Measurements from ENCODE around the gene FCGR3A. TPM values are rescaled to one million over a fixed set of nuclear protein-coding genes. Genes with fewer than 3 reads are reported as not detected.

Gene FCGR3A
- total and polyA plus RNA-seq, 2 of the 8 experiments (the other 6 are each of a cell fraction or from before 2014, with no cell fraction given), result not detected

- TF ChIP-seq CHD7 (IDR thresholded peaks at IDR 0.05; ENCODE audit: insufficient replicate concordance, low read length), result no peak
- TF ChIP-seq PHF8 (conservative IDR thresholded peaks at IDR 0.05; ENCODE audit: low read depth, low read length), result no peak
- no peak for TF ChIP-seq RNF2 (IDR thresholded peaks at IDR 0.05; ENCODE audit: borderline replicate concordance, low read depth, low read length, missing control alignments, poor library complexity, severe bottlenecking)
- no peak for TF ChIP-seq SP1 (IDR thresholded peaks at IDR 0.05; ENCODE audit: low read depth, low read length)
- no peak for TF ChIP-seq CHD1 (IDR thresholded peaks at IDR 0.05; ENCODE audit: low read depth, low read length)
- TF ChIP-seq BRCA1 (IDR thresholded peaks at IDR 0.05; ENCODE audit: low read depth, low read length), result no peak
- TF ChIP-seq CBX8 (IDR thresholded peaks at IDR 0.05; ENCODE audit: borderline replicate concordance, low read depth, low read length), result no peak
- no peak for TF ChIP-seq CEBPB (IDR thresholded peaks at IDR 0.05; ENCODE audit: low read depth, low read length)
- TF ChIP-seq POU5F1 (IDR thresholded peaks at IDR 0.05; ENCODE audit: low read depth, low read length), result no peak
Measured at GRCh38 chr1:161511018-161511755, 38.4 kb downstream of the FCGR3A start (continued).

All from H1 (cell line).